Osteoblast (primary cell): ENCODE results near the gene C4orf50. TPM values are rescaled to one million over a fixed set of nuclear protein-coding genes. Genes with fewer than 3 reads are reported as not detected.

Experiments
- DNase-seq: peaks from one replicate; pipeline ENCODE4 v3.0.0; 2011; ENCODE audit warnings: low spot score, mixed read lengths; ENCODE audit not compliant: insufficient read length; ENCODE audit errors: missing footprints
- H2AFZ ChIP-seq: 2 replicates; pipeline ENCODE4 v1.6.0; 2011; ENCODE audit warnings: mild to moderate bottlenecking, low read length
- H3K27ac ChIP-seq: 2 replicates; pipeline ENCODE4 v1.5.1; 2011; ENCODE audit warnings: mild to moderate bottlenecking, low read depth, low read length, moderate library complexity
- H3K27me3 ChIP-seq: 2 replicates; pipeline ENCODE4 v1.6.0; 2012; ENCODE audit warnings: mild to moderate bottlenecking, control low read depth, inconsistent platforms, low read length, moderate library complexity; ENCODE audit not compliant: insufficient read depth
- H3K36me3 ChIP-seq: 2 replicates; pipeline ENCODE4 v1.5.1; 2011; ENCODE audit warnings: mild to moderate bottlenecking, low read length, control low read depth, moderate library complexity; ENCODE audit not compliant: insufficient read depth
- H3K4me1 ChIP-seq: 2 replicates; pipeline ENCODE4 v1.5.1; 2011; ENCODE audit warnings: mild to moderate bottlenecking, low read length, control low read depth, moderate library complexity; ENCODE audit not compliant: insufficient read depth
- H3K4me2 ChIP-seq: 2 replicates; pipeline ENCODE4 v1.6.0; 2011; ENCODE audit warnings: mild to moderate bottlenecking, low read length; ENCODE audit not compliant: insufficient read depth
- H3K4me3 ChIP-seq: fragments of 200-600 bp; sonication (generic); 3 replicates; pipeline ENCODE4 v1.5.1; 2012; ENCODE audit warnings: mild to moderate bottlenecking, low read length, inconsistent platforms; ENCODE audit not compliant: insufficient read depth
- H3K79me2 ChIP-seq: 2 replicates; pipeline ENCODE4 v1.6.0; 2012; ENCODE audit warnings: mild to moderate bottlenecking, low read length, control low read depth, inconsistent platforms; ENCODE audit not compliant: insufficient read depth
- H3K9me3 ChIP-seq: 2 replicates; pipeline ENCODE4 v1.5.1; 2011; ENCODE audit warnings: low read depth, low read length, control low read depth
- H4K20me1 ChIP-seq: 2 replicates; pipeline ENCODE4 v1.6.0; 2012; ENCODE audit warnings: mild to moderate bottlenecking, low read length, control low read depth; ENCODE audit not compliant: insufficient read depth
- CTCF ChIP-seq: IDR thresholded peaks from 2 replicates; pipeline ENCODE4 v1.5.1; 2011; ENCODE audit warnings: mild to moderate bottlenecking, low read depth, low read length, moderate library complexity; ENCODE audit errors: extremely low read depth
- total RNA-seq: library from RNA; depleted of rRNA; stranded (reverse); fragments of >200 nt; gene quantifications from 2 replicates; pipeline ENCODE4 v1.2.3, GENCODE V29; 2012

Gene C4orf50
- total RNA-seq, 1 donor = not detected

DNA sequence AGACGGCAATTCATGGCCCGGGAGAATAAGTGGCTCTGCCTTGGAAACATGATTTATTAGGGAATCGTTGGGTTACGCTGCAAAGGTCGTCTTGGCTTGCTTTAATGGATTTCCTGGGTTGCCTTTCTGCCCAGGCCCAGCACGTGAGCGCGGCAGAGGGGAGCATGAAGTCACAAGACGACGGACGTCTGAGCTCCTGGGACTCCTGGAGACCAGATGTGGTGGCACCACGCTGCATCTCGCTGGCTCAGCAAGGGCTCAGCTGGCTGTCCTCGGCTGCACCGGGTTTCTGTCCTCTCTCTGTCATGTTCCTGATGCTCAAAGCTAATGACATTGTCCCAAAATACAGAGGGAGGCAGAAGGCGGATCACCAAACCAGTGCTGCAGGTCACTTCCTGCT is 61.2 kb downstream of the C4orf50 start:
- H3K27ac ChIP-seq = no peak overlapping the region

DNA sequence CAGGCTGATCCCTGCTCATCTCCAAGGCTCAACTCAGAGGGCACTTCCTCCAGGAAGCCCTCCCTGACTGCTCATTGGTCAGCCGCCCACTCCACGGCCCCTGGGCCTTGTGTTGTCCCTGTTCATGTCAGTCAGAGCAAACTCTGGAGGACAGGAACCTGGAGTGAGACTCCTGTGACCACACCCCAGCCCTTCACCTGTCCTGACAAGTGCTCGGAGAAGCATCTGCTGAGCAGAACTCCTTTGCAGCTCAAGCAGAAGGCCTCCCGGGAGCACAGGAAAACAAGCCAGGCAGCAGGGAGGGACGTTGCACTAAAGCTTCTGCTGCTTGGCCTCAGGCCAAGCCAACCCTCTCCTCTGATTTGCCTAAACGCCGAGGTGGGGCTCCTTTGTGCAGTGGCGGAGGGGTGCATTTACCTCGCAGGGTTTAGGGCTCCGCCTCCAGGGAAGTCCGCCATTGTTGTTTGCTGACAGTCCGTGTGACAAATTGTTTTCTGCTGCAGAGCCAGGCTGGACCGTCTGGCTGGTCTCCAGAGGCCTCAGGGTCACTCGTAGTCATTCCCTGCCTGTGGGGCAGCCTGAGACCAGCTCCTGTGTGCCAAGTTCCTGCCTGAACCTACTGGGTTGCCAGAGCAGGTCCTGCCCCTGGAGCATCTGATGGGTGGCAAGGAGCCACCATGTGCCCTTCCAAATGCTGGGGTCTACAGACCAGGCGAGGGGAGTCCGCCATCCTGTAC is 61.8 kb downstream of the C4orf50 start:
- no peak overlapping the region for H3K4me2 ChIP-seq
- no peak overlapping the region for H2AFZ ChIP-seq
- no peak for DNase-seq
- H4K20me1 ChIP-seq = no peaks in the 10 kb centered on the region
- no peaks in the 10 kb centered on the region for H3K36me3 ChIP-seq
- H3K9me3 ChIP-seq = no peaks in the 10 kb centered on the region
- no peak overlapping the region for H3K27ac ChIP-seq
- no peak overlapping the region for H3K4me3 ChIP-seq
- no peaks in the 10 kb centered on the region for H3K27me3 ChIP-seq
- H3K79me2 ChIP-seq = no peaks in the 10 kb centered on the region
- H3K4me1 ChIP-seq = no peaks in the 10 kb centered on the region
- no peak for TF ChIP-seq CTCF

More for the DNA sequence above, 61.2 kb downstream of the C4orf50 start:
- H3K79me2 ChIP-seq = no peaks in the 10 kb centered on the region
- no peak for DNase-seq
- no peak overlapping the region for H2AFZ ChIP-seq
- no peaks in the 10 kb centered on the region for H4K20me1 ChIP-seq
- no peaks in the 10 kb centered on the region for H3K36me3 ChIP-seq
- H3K27me3 ChIP-seq = no peaks in the 10 kb centered on the region
- no peak for TF ChIP-seq CTCF
- H3K9me3 ChIP-seq = no peaks in the 10 kb centered on the region
- no peak overlapping the region for H3K4me3 ChIP-seq
- no peaks in the 10 kb centered on the region for H3K4me1 ChIP-seq
- no peak overlapping the region for H3K4me2 ChIP-seq

DNA sequence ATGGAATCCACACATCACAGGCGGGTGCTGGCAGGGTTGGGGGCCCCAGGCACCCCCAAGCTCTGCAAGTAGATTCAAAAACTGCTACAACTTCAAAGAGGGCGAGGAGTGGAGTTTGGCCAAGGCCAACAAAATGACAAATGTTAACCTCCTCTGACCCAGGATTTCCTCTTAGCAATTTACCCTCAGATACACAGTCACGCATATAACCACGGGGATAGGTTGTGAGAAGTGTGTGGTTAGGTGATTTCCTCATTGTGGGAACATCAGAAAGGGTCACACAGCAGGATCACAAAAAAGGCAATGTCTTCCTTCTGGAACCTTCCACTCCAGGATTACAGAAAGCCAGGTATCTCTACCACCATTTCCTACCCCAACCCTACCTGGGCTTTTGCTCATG is 62.4 kb downstream of the C4orf50 start:
- Histone ChIP-seq H3K4me3 (no peak overlapping the region), H3K4me2 (no peak overlapping the region), H3K27me3 (no peaks in the 10 kb centered on the region), H3K79me2 (no peaks in the 10 kb centered on the region), H4K20me1 (no peaks in the 10 kb centered on the region), H3K36me3 (no peaks in the 10 kb centered on the region), H2AFZ (no peak overlapping the region), H3K9me3 (no peaks in the 10 kb centered on the region), H3K27ac (no peak overlapping the region), H3K4me1 (no peaks in the 10 kb centered on the region)
- no peak for DNase-seq
- TF ChIP-seq CTCF = no peak

- H3K27ac ChIP-seq = no peak overlapping the region
- TF ChIP-seq CTCF = no peak
- H3K36me3 ChIP-seq = no peaks in the 10 kb centered on the region
- no peak overlapping the region for H3K4me3 ChIP-seq
- no peak overlapping the region for H3K4me2 ChIP-seq
- no peak for DNase-seq
- H3K27me3 ChIP-seq = no peaks in the 10 kb centered on the region
- H4K20me1 ChIP-seq = no peaks in the 10 kb centered on the region
- H3K9me3 ChIP-seq = no peaks in the 10 kb centered on the region
- no peaks in the 10 kb centered on the region for H3K79me2 ChIP-seq
- no peak overlapping the region for H2AFZ ChIP-seq
- no peaks in the 10 kb centered on the region for H3K4me1 ChIP-seq
Measured at GRCh38 chr4:5955201-5955821, 62.9 kb downstream of the C4orf50 start.
